WTC11 (cell line): ENCODE data around the gene NALF2.

ENCODE experiments used
- CTCF ChIP-seq: fragments of 200-600 bp; IDR thresholded peaks from 2 replicates; pipeline ENCODE4 v1.8.0; 2022; ENCODE audit warnings: antibody characterized with exemption
- SP1 ChIP-seq: sonication (generic); formaldehyde crosslinking; conservative IDR thresholded peaks from 2 replicates; pipeline ENCODE4 v1.8.1; 2022; ENCODE audit warnings: missing genetic modification reagents
- ZBTB43 ChIP-seq: sonication (generic); formaldehyde crosslinking; IDR thresholded peaks from 2 replicates; pipeline ENCODE4 v1.8.1; 2023; ENCODE audit warnings: mild to moderate bottlenecking, missing genetic modification reagents

GRCh38 chrX:69530306-69530705 lies 26.2 kb downstream of the NALF2 start:
- TF ChIP-seq SP1 (CRISPR knock-in tag) (no peak), CTCF (no peak), ZBTB43 (CRISPR knock-in tag) (no peak)
